ENCODE results near the gene RHOF. TPM values are rescaled to one million over a fixed set of nuclear protein-coding genes. Genes with fewer than 3 reads are reported as not detected.

Gene RHOF
- total RNA-seq, 1 experiment from 2014 or later = 29.1 TPM

DNA sequence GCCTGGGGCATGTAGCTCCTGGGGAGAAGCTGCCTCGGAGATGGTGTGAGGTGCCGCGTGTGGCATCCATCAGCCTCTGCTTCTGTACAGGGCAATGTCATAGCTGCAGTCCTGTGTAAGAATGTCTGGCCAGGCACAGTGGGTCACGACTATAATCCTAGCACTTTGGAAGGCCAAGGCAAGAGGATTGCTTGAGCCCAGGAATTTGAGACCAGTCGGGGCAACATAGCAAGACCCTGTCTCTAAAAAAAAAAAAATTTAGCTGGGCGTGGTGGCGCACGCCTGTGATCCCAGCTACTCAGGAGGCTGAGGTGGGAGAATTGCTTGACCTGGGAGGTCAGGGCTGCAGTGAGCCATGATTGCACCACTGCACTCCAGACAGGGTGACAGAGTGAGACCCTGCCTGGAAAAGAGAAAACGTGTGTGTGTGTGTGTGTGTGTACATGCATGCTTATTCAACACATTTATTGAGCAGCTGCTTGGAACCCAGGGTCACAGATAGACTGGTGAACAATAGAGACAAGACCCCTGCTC is 24.1 kb downstream of the RHOF start:
- Histone ChIP-seq H3K56ac (ENCODE audit: insufficient read length, low read depth, low read length) (no peak overlapping the region), H3K4me1 (ENCODE audit: insufficient read depth, low read length) (no peaks in the 10 kb centered on the region), H2BK12ac (ENCODE audit: insufficient read length, low read depth, low read length) (no peak overlapping the region), H3K27ac (ENCODE audit: insufficient read length, low read depth, low read length) (no peak overlapping the region), H2BK20ac (ENCODE audit: low read depth, low read length, poor library complexity, severe bottlenecking) (no peak overlapping the region), H3K23me2 (ENCODE audit: insufficient read length, low read depth, low read length, poor library complexity, severe bottlenecking) (no peaks in the 10 kb centered on the region), H3T11ph (ENCODE audit: low read length) (no peak overlapping the region), H3K4ac (ENCODE audit: low read depth, low read length) (no peak overlapping the region), H4K91ac (ENCODE audit: insufficient read length, low read depth, low read length) (no peak overlapping the region), H3K14ac (ENCODE audit: insufficient read depth, low read length) (no peak overlapping the region), H4K5ac (ENCODE audit: insufficient read length, low read depth, low read length) (no peak overlapping the region), H2BK15ac (ENCODE audit: low read depth, low read length) (no peak overlapping the region), H3K27me3 (ENCODE audit: insufficient read depth, low read length) (no peaks in the 10 kb centered on the region), H4K20me1 (ENCODE audit: control insufficient read depth, insufficient read depth, insufficient read length) (peaks cover 3% of the 10 kb centered on the region), H3K18ac (ENCODE audit: insufficient read length, low read depth, low read length) (no peak overlapping the region), H3K23ac (ENCODE audit: insufficient read length, low read depth, low read length) (no peak overlapping the region), H3K9ac (ENCODE audit: extremely low read depth, insufficient read length, low read length) (no peak overlapping the region), H2BK120ac (ENCODE audit: low read depth, low read length, poor library complexity, severe bottlenecking) (no peak overlapping the region), H3K4me2 (ENCODE audit: insufficient read depth, insufficient read length, low read length) (no peak overlapping the region), H2AFZ (ENCODE audit: low read length) (no peak overlapping the region), H4K8ac (replicated peaks; ENCODE audit: insufficient read length, low read depth, low read length) (no peak overlapping the region), H2AK5ac (ENCODE audit: insufficient read length, low read length) (no peak overlapping the region), H3K79me1 (ENCODE audit: insufficient read depth, low read depth, low read length, poor library complexity, severe bottlenecking) (no peaks in the 10 kb centered on the region), H3K9me3 (ENCODE audit: control insufficient read depth, low read depth, low read length) (no peaks in the 10 kb centered on the region), H3K79me2 (ENCODE audit: insufficient read depth, low read length) (no peaks in the 10 kb centered on the region), H2BK5ac (ENCODE audit: insufficient read length, low read length) (no peak overlapping the region)
- H3K27ac Mint-ChIP-seq = peak overlapping the region in 2 of 3 experiments; percentile 64 to 83; a peak in 4 of 7 replicates
- no CpG with 5 or more reads among the region's 9 CpGs for WGBS (ENCODE audit: extremely low coverage, insufficient read length, low lambda C conversion rate)
- TF ChIP-seq, protein P1, sequence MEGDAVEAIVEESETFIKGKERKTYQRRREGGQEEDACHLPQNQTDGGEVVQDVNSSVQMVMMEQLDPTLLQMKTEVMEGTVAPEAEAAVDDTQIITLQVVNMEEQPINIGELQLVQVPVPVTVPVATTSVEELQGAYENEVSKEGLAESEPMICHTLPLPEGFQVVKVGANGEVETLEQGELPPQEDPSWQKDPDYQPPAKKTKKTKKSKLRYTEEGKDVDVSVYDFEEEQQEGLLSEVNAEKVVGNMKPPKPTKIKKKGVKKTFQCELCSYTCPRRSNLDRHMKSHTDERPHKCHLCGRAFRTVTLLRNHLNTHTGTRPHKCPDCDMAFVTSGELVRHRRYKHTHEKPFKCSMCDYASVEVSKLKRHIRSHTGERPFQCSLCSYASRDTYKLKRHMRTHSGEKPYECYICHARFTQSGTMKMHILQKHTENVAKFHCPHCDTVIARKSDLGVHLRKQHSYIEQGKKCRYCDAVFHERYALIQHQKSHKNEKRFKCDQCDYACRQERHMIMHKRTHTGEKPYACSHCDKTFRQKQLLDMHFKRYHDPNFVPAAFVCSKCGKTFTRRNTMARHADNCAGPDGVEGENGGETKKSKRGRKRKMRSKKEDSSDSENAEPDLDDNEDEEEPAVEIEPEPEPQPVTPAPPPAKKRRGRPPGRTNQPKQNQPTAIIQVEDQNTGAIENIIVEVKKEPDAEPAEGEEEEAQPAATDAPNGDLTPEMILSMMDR (conservative IDR thresholded peaks at IDR 0.05) = no peak
- H3K36me3 Mint-ChIP-seq (ENCODE audit: insufficient read depth in 1 of 3, low read depth in 3 of 3) = peaks cover 0 to 15% (median 0%) of the 10 kb centered on the region in 3 experiments; a peak in 2 of 7 replicates
- H3K4me1 Mint-ChIP-seq = peaks cover 10 to 21% of the 10 kb centered on the region in 2 experiments
- no peaks in the 10 kb centered on the region for H3K9me3 Mint-ChIP-seq
- no peaks in the 10 kb centered on the region; the same call in 1 of the 2 replicates for H3K27me3 Mint-ChIP-seq (ENCODE audit: low read depth)
- DNase-seq = no peak
- no peak overlapping the region for H3K4me3 Mint-ChIP-seq
